ENCODE data around the gene ATP2B2.

Gene ATP2B2

GRCh38 chr3:10352146-10352911 is 153.1 kb downstream of the ATP2B2 start:
- Histone ChIP-seq H3K4me3 (ENCODE audit: low read length) (no peak overlapping the region), H3K36me3 (replicated peaks; ENCODE audit: low read depth, low read length) (no peaks in the 10 kb centered on the region), H2AFZ (ENCODE audit: low read depth, low read length) (no peak overlapping the region), H3K27ac (ENCODE audit: low read length) (no peak overlapping the region), H3K79me2 (ENCODE audit: low read length) (no peaks in the 10 kb centered on the region), H3K27me3 (ENCODE audit: low read depth, low read length) (peaks cover 33% of the 10 kb centered on the region), H3K4me1 (ENCODE audit: low read length) (peaks cover 1% of the 10 kb centered on the region), H3K4me2 (ENCODE audit: low read length) (no peak overlapping the region), H3K9ac (ENCODE audit: low read length) (no peak overlapping the region), H3K9me3 (ENCODE audit: insufficient read depth, low read length) (no peaks in the 10 kb centered on the region), H4K20me1 (ENCODE audit: insufficient read depth, low read length) (no peaks in the 10 kb centered on the region)
- no peak for TF ChIP-seq EZH2phosphoT487 (IDR thresholded peaks at IDR 0.05; ENCODE audit: low read depth)
- TF ChIP-seq CTCF (IDR thresholded peaks at IDR 0.05; ENCODE audit: low read depth, low read length), result no peak

GRCh38 chr3:10351013-10351735 is 154.2 kb downstream of the ATP2B2 start:
- Histone ChIP-seq H4K20me1 (ENCODE audit: insufficient read depth, low read length) (no peaks in the 10 kb centered on the region), H3K9ac (ENCODE audit: low read length) (no peak overlapping the region), H3K4me1 (ENCODE audit: low read length) (no peaks in the 10 kb centered on the region), H3K4me3 (ENCODE audit: low read length) (no peak overlapping the region), H3K79me2 (ENCODE audit: low read length) (no peaks in the 10 kb centered on the region), H3K4me2 (ENCODE audit: low read length) (no peak overlapping the region), H3K9me3 (ENCODE audit: insufficient read depth, low read length) (no peaks in the 10 kb centered on the region), H3K36me3 (replicated peaks; ENCODE audit: low read depth, low read length) (no peaks in the 10 kb centered on the region), H3K27ac (ENCODE audit: low read length) (no peak overlapping the region), H3K27me3 (ENCODE audit: low read depth, low read length) (peaks cover 33% of the 10 kb centered on the region), H2AFZ (ENCODE audit: low read depth, low read length) (no peak overlapping the region)
- TF ChIP-seq EZH2phosphoT487 (IDR thresholded peaks at IDR 0.05; ENCODE audit: low read depth), result no peak
- TF ChIP-seq CTCF (IDR thresholded peaks at IDR 0.05; ENCODE audit: low read depth, low read length), result no peak

DNA sequence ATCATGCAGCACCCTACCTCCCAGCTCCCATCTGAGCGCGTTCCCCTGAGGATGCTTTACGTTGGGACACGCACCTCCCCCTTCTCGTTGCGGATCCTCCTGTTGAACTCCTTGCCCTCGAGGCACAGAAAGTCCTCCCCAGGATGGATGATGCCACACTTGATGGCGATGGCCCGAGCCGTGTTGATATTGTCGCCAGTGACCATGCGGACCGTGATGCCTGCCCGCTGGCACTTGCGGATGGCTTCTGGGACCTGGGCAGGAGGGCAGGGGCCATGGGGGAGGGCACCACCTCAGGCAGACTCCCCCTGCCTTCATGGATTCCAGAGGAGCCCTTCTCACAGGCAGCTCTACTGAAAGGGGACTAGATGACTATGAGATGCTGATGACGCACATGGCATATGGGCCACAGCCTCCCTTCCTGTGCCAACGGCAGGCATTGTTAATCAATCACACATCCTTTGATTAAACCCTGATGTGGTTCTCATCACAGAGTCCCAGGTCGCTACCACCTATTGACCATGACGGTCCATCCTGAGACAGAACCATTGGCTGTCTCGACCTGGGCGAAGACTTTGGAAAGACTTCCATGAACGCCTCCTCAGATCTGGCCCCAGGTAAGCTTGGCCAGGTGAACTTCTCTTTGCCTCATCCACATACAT is 154.9 kb downstream of the ATP2B2 start:
- H3K36me3 ChIP-seq (replicated peaks; ENCODE audit: low read depth, low read length), result no peaks in the 10 kb centered on the region
- H3K27me3 ChIP-seq (ENCODE audit: low read depth, low read length), result peaks cover 33% of the 10 kb centered on the region
- no peaks in the 10 kb centered on the region for H3K9me3 ChIP-seq (ENCODE audit: insufficient read depth, low read length)
- H3K9ac ChIP-seq (ENCODE audit: low read length), result no peak overlapping the region
- H3K79me2 ChIP-seq (ENCODE audit: low read length), result no peaks in the 10 kb centered on the region
- no peak overlapping the region for H2AFZ ChIP-seq (ENCODE audit: low read depth, low read length)
- H3K4me1 ChIP-seq (ENCODE audit: low read length), result no peaks in the 10 kb centered on the region
- H3K27ac ChIP-seq (ENCODE audit: low read length), result no peak overlapping the region
- H3K4me2 ChIP-seq (ENCODE audit: low read length), result no peak overlapping the region
- TF ChIP-seq CTCF (IDR thresholded peaks at IDR 0.05; ENCODE audit: low read depth, low read length) (no peak), EZH2phosphoT487 (IDR thresholded peaks at IDR 0.05; ENCODE audit: low read depth) (no peak)
- H3K4me3 ChIP-seq (ENCODE audit: low read length), result no peak overlapping the region
- H4K20me1 ChIP-seq (ENCODE audit: insufficient read depth, low read length), result no peaks in the 10 kb centered on the region

DNA sequence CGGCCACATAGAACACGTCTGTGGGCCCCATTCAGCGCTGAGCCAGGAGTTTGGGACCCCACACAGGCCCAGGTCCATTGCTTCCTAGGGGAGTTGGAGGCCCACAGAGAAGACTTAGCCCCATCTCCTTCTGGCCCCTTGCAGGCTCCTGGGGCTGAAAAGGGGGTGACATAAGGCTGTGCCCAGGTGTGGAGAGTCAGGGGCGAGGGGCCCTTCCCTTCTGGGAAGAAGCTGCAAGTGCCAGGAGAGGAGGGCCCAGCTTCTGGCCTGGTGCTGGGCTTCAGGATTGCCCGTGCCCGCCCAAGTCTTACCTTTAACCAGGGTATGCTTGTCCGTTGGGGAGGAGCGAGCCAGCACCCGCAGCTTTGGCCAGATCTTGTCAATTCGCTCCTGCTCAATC is 155.6 kb downstream of the ATP2B2 start:
- Histone ChIP-seq H3K9ac (ENCODE audit: low read length) (no peak overlapping the region), H2AFZ (ENCODE audit: low read depth, low read length) (no peak overlapping the region), H3K36me3 (replicated peaks; ENCODE audit: low read depth, low read length) (no peaks in the 10 kb centered on the region), H3K79me2 (ENCODE audit: low read length) (no peaks in the 10 kb centered on the region), H3K27ac (ENCODE audit: low read length) (no peak overlapping the region), H3K9me3 (ENCODE audit: insufficient read depth, low read length) (no peaks in the 10 kb centered on the region), H3K27me3 (ENCODE audit: low read depth, low read length) (peaks cover 28% of the 10 kb centered on the region), H3K4me3 (ENCODE audit: low read length) (no peak overlapping the region), H3K4me1 (ENCODE audit: low read length) (no peaks in the 10 kb centered on the region), H4K20me1 (ENCODE audit: insufficient read depth, low read length) (no peaks in the 10 kb centered on the region), H3K4me2 (ENCODE audit: low read length) (no peak overlapping the region)
- TF ChIP-seq CTCF (IDR thresholded peaks at IDR 0.05; ENCODE audit: low read depth, low read length) (no peak), EZH2phosphoT487 (IDR thresholded peaks at IDR 0.05; ENCODE audit: low read depth) (no peak)
